ENCODE results near the gene INO80B.

DNA sequence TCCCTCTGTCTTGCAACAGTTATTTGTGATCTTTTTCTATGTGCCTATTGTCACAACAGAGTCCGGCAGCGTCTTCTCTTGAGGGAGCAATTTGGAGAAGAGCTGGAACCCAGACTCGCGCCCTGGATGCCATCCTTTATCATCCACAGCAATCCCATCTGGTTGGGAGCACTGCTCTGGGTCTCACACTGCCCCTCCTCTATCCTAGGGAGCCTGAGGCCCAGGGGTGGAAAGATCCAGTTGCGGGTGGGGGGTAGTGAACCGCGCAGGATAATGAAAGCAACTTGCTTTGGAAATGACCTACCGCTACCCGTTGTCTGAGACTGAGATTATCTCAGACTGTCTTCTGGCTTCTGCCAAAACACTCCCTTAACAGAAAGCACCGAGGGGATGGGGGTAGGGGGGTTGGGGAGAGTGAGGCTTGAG, 4.1 kb downstream of the INO80B start:
- no peak for TF ChIP-seq CTCF (IDR thresholded peaks at IDR 0.05)
- TF ChIP-seq POLR2A (IDR thresholded peaks at IDR 0.05), result no peak
